Medulla oblongata (tissue), 1 donor: Measurements from ENCODE around the gene GLI2.

Experiments
- DNase-seq: peaks from one replicate; pipeline ENCODE4 v3.0.0-alpha.2; 2015; ENCODE audit errors: extremely low spot score

Gene GLI2

DNA sequence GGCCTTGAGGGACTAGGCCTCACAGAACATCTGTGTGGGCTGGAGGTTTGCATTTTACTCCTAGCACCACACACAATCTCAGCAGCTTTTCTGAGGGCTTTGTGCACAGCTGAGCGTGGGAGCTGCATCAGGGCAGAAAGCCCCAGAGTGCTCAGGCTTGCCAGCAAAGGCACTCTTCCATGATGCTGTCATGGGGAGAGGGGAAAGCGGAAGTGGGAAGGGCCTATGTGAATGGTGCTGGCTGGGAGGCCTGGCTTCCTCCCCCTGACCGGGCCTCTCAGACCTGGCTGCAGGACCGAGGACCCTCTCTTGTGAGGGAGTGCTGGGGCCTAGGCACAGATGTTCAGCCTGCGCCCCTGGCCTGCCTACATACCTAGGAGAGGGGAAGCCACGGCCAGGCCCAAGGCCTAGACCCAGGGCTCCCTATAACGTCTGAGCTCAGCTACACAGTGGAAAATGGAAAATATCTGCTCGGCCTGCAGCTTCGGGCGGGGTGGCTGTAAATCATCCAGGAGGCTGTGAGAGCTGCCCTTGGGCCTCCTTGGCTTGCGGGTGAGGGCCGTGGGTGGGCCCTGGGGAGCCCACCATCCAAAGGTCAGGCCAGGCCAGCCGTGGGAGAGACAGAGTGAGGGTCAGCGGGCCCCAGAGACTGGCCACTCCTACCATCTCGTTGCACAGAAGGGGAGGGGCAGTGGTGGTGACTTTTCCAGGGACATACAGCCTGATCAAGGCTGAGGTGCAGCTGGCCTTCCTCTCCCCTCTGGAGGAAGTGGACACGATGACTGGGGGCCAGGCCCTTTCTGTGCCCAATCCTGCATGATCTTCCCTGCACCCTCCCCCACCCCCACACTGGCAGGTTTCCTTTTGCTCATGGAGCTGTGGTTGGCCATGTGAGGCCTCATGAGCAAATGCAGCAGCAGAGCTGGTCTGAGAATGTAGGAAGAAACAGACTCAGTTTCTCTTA is 22.8 kb downstream of the GLI2 start:
- DNase-seq, result peak; percentile 64

DNA sequence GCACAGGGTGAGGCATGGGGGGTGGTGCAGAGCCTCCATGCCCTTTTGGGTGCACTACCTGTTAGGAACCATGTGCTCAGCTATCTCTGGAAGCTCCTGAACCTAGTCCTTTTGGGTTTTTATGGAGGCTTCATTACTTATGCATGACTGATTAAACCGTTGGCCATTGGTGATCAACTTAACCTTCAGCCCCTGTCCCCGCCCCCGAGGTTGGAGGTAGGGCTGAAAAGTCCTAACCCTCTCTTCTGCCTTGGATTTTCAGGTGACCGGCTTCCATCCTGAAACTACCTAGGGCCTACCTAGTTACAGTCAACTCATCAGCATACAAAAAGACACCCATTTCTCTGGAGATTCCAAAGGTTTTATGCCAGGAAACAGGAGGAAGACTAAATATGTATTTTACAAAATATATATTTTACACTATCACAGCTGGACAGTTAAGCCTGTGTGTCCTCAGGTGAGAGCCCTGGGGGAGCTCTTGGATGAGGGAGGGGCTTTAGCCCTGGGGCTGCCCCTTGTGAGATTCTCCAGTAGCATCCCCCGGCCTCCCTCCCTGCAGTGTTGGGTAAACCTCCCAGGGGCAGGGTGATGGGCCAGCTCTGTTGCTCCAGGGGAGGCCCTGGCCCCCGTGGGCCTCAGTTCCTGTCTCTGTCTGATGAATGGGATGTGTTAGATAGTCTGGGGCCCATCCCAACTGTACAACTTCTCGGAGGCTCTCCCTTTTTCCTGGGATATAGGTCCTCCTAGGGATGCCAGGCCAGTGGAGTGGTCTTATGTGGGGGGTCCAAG is 24.1 kb downstream of the GLI2 start:
- no peak for DNase-seq

DNA sequence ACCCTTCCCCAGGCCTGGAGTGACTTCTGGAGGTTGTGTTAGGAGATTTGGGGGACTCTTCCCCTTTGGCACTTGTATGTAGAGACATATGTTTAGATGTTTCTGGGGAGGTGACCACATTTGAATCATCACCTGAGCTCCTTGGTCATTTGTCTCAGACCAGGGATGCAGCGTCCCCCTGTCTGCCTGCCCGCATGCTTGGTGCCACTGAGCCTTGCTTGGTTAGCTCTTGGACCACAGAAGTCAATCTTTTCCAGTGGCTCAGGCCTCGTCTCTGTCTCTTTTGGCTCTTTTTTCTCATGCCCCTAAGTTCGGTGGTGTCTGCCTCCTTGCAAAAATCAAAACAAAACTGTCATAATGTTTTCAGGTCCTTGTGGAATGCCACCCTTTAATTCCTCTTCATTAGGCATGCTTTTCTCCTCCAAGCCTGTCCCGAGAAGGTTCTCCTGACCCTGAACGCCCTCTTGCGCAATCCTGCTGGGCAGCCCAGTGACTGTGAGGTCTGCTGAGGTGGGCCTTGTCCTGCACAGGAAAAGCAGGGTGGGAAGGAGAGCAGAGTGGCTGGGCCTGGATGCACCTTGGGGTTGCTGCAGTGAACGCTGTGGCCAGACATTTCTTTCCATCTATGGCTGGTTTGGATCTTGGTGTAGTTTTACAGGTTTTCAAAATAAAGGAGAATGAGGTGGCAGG is 24.9 kb downstream of the GLI2 start:
- no peak for DNase-seq

DNA sequence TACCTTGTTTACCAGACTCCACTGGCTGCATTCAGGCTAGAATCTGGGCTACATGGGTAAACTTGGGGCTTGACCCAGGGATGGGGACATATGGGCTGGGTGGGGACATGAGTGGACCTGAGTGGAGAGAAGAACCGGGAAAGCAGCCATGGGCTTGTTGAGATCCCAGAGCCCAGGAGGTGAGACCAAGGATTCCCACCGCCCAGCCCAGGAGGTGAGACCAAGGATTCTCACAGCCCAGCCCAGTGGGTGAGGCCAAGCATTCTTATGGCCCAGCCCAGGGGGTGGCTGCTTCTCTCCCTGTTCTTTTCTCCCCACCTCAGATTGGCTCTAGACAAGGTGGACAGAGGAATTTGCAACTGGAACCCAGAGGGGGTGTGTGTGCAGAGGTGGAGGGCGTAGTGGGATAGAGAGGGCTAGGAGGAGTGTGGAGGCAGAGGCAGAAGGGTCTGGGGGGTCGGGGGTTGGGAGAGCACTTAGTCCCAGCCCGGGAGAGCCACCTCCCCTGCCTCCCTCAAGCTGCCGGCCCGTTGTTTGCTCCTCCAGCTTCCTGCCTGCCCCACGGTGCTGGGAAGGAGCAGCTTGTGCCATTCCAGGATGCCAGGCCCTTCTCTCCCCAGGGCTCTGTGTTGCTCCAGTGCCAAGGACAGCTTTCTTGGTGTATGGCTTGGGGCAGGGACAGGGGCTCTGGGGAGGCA is 25.6 kb downstream of the GLI2 start:
- no peak for DNase-seq

DNA sequence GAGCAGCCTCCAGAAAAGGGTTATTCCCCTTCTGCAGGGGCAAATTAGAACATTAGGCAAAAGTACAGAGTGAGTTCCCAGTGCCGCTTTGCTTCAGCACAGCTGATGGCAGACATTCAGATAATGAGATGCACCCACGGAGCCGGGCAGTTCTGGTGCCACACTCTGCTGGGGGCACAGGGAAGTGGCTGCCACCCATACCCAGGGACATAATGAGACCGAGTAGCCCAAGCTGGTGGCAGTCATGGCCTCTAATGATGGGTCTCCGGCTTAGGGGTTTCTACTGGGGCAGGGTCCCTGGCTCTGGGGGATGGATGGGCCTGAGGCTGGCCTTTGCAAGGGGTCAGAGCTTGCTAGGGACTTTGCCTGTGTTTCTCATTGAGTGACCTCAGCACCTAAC is 26.2 kb downstream of the GLI2 start:
- no peak for DNase-seq

DNA sequence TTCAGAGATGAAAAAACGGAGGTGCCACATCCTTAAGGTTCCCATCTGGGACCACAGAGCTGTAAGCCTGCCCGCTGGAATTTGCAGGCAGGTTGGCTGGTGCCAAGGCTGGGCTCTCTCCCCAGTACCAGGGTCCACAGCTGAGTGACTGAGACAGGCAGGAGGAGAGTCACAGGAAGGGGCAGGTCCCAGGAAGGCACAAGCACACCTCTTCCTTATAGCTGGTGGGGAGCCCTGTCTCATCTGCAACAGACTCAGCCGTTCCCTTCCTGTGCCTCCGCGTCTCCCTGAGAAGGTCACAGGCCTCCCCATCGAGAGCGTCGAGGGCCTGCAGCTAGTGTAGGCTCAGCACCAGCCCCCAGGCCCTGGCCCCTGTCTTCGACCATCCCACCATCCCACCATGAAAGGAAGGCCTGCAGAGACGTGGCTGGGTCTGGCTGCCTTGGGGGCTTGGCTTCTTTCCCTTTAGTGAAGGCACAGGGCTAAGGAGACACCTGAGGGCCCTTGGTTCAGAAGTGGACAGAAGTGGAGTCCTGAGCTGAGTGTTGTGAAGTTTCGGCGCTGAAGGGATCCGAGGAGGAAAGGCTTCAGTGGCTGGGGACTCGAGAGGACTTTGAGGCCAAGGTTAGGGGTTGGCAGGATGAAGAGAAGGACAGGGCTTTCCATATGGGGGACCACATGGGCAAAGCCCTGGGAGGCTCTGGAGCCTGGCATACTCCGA is 26.8 kb downstream of the GLI2 start:
- DNase-seq, result no peak

DNA sequence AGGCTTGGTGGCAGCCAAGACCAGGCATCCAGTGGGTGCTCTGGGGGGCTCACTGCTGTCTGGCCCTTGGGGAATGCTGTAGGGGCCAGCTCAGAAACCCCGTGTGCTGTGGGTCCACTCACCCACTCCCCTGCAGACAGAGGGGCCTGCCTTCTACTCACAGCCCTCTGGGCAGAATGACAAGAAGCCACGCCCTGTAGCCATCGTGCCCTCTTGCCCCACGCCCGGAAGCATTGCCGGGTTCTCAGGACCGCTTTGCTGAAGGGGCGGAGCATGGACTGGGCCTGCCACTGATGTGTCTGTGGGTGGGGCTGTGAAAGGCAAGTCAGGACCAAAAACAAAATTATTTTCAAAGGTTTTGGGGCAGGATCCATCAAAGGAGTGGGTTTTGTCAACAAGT is 27.8 kb downstream of the GLI2 start:
- no peak for DNase-seq

DNA sequence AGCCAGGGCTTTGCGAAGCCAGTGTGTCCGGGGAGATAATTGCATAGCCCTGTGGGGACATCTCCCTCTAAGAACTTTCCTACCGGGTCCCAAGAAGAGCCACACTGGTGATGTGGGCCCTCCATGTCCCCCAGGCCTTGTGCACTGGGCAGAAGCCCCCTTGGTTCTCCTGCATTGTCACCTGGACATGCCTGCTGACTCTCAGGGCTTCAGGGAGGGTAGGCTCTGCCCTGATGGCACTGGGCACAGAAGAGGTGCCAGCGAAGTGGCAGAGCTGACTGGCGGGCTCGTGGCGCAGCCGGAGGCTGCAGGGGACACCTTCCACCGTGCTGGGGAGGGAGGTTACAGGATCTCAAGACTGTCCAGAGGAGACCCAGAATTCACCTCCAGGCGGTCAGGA is 28.3 kb downstream of the GLI2 start:
- no peak for DNase-seq

DNA sequence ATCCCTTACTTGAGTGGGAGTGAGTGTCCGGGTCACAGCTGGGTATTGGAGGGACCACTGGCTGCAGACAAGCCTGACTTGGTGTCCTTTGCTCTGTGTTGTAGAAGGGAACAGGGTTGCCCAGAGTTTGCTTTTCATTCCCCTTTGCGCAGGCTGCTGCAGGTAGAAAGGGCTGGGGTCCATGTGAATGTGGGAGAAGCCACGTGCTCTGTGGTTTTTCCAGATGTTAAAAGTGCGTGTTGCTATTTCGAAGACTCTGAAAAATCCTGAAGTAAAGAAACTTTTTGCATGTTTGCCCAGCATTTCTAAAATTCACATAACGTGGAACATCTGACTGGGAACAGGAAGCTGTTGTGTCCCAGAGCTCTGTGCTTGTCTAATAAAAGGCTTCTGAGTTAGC is 28.8 kb downstream of the GLI2 start:
- peak; percentile 35 for DNase-seq

DNA sequence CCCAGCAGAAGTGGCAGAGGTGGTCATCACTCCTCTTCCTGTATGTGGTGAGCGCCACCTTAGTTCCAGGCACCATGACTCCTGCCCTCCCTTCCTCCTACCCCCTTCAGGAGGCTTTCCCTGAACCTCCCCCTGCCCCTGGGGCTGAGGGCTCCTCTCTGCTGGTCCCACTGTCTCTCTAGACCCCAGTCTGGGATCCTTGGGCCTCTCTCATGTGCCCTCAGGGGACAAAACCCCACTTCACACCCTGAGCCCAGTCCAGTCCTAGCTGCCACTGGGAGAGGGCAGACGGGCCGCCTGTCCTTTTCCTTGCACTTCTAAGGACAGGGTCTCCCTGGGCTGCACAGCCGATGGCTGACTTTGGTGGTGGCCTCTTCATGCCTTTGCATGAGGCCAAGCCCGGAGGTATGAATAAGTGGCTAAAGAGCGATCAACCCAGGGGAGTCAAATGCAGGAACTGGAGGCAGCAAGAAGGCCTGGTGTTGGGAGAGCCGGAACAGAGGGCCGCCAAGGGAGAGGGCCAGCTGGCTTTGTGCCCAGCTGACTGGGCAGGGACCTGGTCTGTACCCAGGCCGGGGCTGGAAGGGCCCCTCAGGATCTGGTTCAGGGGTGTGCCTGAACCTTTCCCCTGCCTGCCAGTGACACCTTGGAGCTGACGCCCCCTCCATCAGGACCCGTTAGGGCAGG is 29.5 kb downstream of the GLI2 start:
- peak; percentile 45 for DNase-seq

DNA sequence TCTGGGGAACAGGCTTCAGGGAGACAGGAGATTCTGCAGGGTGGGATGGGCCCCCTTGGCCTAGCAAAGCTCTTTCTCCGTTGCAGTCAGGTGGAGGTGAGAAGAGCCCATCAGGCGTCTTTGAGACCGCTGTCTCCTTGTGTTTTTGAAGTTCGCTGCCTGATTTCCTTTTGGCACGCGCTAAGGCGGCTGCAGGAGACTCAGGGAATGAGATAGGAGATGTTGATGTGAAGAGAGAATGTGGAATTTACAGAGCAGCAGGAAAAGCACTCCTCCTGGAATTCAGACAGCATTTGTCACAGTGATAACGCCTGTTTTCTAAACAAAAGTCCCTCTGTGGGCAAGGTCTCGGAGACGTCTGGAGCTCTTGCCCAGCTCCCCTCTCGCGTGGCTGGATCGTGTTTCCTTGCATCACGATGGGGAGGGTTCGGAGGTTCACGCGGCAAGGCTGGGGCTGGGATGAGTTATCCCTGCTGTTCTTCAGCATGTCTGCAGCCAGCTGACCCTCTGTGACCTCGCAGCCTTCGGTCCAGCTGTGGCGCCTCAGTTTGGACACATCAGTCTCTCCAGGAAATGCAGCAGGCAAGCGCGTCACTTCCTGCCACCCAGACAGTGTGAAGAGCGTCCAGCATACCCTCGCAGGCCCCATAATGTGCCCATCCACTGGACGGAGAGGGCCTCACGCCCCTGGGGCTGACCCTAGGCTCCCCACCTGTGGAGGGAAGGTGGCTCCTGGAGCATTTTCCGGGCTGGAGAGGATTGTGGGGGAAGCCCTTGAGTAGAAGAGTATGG is 30.2 kb downstream of the GLI2 start:
- DNase-seq, result no peak

DNA sequence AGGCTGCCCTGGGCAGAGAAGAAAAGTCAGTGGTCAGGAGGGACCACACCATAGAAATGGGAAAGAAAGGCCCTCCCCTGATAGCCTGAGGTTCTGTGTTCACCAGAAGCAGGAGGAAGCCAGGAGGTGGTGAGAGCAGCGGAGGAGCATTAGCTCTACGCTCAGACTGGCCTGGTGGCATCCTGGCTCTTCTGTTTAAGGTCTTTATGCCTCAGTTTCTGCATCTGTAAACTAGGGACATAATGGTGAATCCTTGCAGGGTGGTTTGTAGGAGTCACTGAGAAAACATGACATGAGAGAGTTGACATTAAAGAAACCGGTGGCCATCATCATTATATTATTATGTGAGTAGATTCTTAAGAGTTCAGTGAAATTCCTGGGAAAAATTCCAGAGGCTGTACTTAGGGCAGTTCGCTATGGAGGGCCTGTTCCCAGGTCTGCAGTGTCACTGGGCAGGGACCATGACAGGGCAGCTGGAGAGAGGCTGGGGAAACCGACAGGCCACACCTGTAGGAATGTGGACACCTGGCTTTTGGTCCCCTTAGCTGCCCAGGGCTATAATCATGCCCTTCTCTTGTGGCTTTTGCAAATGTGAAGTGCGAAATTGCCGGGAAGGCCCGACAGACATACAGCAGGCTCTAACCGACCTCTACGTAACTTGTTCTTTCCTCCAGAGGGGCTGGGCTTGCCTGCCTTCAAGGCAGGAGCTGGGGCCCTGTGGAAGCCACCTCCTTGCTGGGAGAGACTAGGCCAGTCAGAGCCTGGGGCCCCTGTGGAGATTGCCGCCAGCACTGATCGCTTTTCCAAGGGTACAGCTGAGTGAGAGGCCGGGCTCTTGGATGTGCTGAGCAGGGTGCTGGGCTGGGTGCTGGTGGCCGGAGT is 31.0 kb downstream of the GLI2 start:
- DNase-seq, result no peak

DNA sequence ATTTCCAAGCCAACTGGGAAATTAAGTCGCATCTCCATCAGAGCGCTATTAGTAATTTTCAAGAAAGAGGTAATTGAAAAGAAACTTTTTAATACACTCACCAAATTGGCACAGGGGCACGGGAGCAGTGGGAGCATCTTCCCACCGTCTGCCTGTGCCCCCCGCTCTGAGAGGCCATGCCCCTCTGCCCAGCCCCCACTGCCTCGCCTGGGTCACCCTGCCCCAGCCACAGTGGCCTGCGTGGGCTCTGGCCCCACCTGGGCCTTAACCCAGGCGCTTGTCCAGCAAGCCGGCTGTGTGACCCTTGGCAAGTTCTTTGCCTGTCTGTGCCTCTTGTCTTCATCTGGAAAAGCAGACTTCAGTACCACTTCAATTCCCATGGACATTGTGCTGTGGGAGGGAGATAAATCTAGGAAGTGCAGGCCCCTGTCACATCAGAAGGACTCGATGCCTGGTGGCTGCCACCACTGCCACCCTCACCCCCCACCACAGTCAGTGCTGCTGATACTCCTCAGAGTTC is 31.9 kb downstream of the GLI2 start:
- no peak for DNase-seq

DNA sequence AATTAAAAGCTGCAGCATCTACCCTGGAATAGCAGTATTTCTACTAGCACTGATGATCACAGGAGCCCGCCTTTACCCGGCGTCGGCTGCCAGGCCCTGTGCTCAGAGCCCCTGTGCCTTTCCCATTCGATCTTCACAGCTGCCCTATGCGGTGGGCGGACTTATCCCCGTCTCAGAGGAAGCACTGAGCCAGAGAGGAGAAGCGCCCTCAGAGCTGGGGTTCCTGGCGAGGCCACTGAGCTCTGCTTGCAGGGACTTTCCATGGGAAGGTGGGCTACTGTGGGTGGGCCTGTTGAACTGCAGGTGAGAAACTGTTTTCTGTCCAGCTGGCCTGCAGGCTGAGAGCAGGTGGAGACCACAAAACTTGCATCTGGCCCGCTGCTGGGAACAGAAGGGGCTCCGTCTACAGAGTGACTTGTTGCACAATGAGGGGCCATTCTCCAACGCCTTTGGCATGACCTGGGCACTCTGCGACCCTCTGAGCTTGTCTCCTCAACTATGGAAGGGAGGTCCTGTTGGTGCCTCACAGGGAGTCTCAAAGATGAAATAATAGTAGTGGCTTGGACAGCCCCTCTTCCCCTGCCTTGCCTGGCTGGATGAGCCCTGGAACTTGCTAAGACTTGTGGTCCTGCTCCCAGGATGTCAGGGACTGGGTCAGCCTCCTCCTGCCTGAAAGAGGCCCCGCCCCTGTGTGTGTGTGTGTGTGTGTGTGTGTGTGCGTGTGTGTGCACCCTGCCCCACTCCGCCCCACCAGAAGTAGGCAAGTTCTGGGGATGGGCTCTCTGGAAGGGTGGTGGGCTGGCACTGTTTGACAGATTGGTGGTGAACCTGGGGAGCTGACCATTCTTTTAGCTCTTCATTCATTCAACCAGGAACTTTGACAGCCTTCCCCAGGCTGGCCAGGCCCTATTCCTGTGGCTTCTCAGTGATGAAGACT is 32.7 kb downstream of the GLI2 start:
- DNase-seq, result no peak

DNA sequence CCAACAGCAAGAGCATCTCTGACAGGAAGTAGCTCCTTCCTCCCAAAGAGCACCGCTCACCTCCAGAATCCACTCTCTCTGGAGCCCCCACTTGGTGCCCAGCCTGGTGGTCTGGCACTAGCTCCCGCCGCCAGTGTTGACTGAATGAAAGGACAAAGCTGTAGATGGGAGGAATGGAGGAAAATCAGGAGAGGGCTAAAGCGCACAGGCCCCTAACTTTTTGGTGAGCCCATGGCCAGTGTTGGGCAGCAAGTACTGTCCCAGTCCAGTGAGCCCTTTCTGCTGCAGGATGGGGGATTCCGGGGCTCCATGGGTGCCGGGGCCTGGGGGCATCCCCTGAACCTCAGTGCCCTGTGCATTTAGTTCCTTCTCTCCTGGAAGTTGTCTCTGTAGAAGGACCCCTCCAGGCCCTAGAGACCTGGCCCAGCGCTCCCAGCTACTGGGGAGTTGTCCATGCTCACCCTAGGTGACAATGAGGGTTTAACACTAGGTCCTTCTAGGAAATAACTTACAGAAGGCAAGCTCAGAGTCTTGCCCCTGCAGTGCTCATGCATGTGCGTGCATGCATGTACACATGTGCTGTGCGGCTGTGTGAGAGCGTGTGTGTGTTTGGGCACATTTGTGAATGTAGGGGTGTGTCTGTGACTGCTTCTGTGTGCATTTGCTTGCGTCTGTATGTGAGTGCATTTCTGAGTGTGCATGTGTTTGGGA is 33.6 kb downstream of the GLI2 start:
- DNase-seq, result no peak

DNA sequence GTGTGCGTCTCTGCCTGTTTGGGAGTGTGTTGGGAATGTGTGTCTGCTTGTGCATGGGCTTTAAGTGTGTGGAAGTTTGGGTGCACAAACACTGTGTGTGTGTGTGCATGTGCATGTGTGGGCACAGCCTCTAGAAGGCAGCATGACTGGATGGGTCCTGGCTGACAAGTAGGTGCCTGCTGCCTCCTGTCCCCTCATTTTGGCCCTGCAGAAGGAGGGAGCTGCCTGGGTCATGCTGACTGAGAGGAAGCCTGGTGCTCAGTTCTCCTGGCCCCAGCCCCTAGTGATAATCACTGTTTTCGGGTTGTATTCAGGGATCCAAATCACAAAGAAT is 34.1 kb downstream of the GLI2 start:
- no peak for DNase-seq

DNA sequence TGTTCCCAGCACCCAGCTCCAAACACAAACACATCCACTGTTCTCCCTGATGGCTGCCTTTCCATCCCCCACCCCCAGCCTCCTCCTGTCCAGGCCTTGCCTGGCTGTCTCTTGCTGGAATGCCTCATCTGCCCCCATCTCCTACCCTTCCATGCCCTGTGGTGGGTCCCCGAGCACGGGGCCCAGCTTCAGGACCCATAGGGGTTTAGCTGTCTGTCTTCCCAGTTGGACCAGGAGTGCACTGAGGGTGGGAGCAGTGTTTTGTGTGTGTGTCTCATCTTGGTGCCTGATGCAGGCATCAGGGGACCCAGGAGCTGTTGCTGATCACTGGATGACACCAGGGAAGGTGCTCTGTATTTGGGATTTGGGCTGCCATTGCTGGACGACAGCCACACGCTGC is 34.5 kb downstream of the GLI2 start:
- DNase-seq, result no peak
